Uterus (tissue), 4 donors: ENCODE measurements around the gene HIPK2. TPM values are rescaled to one million over a fixed set of nuclear protein-coding genes. Genes with fewer than 3 reads are reported as not detected.

ENCODE experiments used
- DNase-seq, 2 donors: peaks; one replicate each; pipeline ENCODE4 v3.0.0-alpha.2; 2019 to 2020
- H3K27ac ChIP-seq, 2 donors: fragments of 200-600 bp; sonication (generic); 1 replicate in 1 of 2; 2 replicates in 1 of 2; pipeline ENCODE4 v1.5.1; 2016 to 2018
- H3K27me3 ChIP-seq, 2 donors: fragments of 200-600 bp; sonication (generic); one replicate each; pipeline ENCODE4 v1.5.1; 2018 to 2019; ENCODE audit warnings: control low read depth in 1 of 2
- H3K36me3 ChIP-seq, 2 donors: fragments of 200-600 bp; sonication (generic); one replicate each; pipeline ENCODE4 v1.5.1; 2019; ENCODE audit warnings: control low read depth in 1 of 2
- H3K4me1 ChIP-seq, 2 donors: fragments of 200-600 bp; sonication (generic); one replicate each; pipeline ENCODE4 v1.5.1; 2018 to 2019; ENCODE audit warnings: control low read depth in 1 of 2
- H3K4me3 ChIP-seq, 2 donors: fragments of 200-600 bp; sonication (generic); 1 replicate in 1 of 2; 2 replicates in 1 of 2; pipeline ENCODE4 v1.5.1; 2018 to 2019; ENCODE audit warnings: mild to moderate bottlenecking in 1 of 2
- H3K9me3 ChIP-seq, 2 donors: fragments of 200-600 bp; sonication (generic); one replicate each; pipeline ENCODE4 v1.5.1; 2019; ENCODE audit warnings: control low read depth in 1 of 2
- POLR2A ChIP-seq, 2 donors: fragments of 450-650 bp; IDR thresholded peaks; one replicate each; pipeline ENCODE4 v1.6.1; 2016; ENCODE audit warnings: antibody characterized with exemption in 2 of 2, mild to moderate bottlenecking in 1 of 2, moderate library complexity in 1 of 2
- intact Hi-C: fragments of 100-400 bp; cut with DNase I; formaldehyde crosslinking; loops from one replicate; pipeline ENCODE4 v1.15.1; 2023; ENCODE audit warnings: low total_unique reads
- total RNA-seq, 4 donors: library from RNA; depleted of rRNA in 3 of 4; stranded (reverse); fragments of >200 nt in 3 of 4; gene quantifications; one replicate each; pipeline versions ENCODE4 v1.1.0 to v1.2.4, GENCODE V29; 2014 to 2023
- TF ChIP-seq, protein P1 (sequence below), 4 experiments: fragments of 200-600 bp in 2 of 4; fragments of 450-650 bp in 2 of 4; sonication (generic) in 2 of 4; IDR thresholded peaks; one replicate each; pipeline ENCODE4 v1.5.1; 2016 to 2019; ENCODE audit warnings: antibody characterized with exemption in 4 of 4, mild to moderate bottlenecking in 2 of 4, moderate library complexity in 1 of 4
- donor health status: DM: yes; HTN: yes; CAD: no.

HIPK2 gene
- total RNA-seq, 4 donors from 2014 or later = 9.4 to 65.8 (median 19.2) TPM

DNA sequence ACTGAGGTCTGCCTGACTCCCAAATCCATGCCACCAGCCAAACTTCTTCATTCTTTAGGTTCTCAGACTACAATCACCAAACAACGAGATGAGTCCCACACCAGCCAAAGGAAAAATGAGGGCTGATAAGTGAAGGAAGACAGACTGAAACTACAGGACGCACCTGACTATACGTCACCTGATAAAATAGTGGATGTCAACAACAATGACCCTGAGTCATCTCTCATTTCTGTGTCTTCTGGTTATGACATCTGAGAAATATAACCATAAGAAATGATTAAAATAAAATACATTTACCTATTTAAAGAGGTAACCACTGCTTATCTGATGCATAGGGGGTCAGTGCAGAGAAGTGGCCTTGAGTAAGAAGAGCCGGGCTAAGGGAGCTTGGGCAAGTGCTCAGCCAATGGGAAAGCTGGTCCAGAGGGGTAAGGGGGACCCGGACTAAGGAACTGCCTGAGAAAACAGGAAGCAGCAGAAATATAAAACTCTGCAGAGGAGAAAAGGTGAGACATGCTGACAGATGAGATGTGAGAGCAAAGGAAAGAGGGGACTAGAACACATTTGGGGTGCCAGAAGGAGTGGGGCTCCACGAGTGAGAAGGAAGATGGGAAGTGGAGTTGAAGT lies 51.8 kb downstream of the HIPK2 start:
- TF ChIP-seq, protein P1, sequence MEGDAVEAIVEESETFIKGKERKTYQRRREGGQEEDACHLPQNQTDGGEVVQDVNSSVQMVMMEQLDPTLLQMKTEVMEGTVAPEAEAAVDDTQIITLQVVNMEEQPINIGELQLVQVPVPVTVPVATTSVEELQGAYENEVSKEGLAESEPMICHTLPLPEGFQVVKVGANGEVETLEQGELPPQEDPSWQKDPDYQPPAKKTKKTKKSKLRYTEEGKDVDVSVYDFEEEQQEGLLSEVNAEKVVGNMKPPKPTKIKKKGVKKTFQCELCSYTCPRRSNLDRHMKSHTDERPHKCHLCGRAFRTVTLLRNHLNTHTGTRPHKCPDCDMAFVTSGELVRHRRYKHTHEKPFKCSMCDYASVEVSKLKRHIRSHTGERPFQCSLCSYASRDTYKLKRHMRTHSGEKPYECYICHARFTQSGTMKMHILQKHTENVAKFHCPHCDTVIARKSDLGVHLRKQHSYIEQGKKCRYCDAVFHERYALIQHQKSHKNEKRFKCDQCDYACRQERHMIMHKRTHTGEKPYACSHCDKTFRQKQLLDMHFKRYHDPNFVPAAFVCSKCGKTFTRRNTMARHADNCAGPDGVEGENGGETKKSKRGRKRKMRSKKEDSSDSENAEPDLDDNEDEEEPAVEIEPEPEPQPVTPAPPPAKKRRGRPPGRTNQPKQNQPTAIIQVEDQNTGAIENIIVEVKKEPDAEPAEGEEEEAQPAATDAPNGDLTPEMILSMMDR (IDR thresholded peaks at IDR 0.05) = no peak
- TF ChIP-seq POLR2A (IDR thresholded peaks at IDR 0.05) = no peak

DNA sequence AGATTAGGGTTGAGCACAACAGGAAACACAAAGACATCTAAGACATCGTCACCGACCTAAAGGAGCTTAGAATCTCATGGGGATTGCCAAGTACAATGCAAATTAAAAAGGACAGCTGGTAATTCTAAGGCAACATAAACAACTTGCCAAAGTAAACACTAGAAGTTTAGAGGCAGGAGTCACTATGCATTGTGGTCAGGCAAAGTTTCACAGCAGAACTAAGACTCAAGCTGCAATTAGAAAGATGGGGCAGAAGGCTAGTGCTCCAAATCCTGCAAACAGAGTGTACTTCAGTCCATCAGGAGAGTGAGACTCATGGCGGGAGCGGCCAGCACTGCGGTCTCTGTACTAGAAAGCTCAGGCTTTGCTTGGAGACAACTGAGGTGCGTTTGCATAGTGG lies 52.7 kb downstream of the HIPK2 start:
- no peaks in the 10 kb centered on the region for H3K36me3 ChIP-seq
- H3K4me3 ChIP-seq = no peak overlapping the region
- no peak overlapping the region for H3K27ac ChIP-seq
- no peaks in the 10 kb centered on the region for H3K9me3 ChIP-seq
- no peak for DNase-seq
- H3K4me1 ChIP-seq = peaks cover 5% of the 10 kb centered on the region in 2 donors
- TF ChIP-seq POLR2A (IDR thresholded peaks at IDR 0.05) = no peak
- TF ChIP-seq, protein P1 (IDR thresholded peaks at IDR 0.05) = no peak
- no peaks in the 10 kb centered on the region for H3K27me3 ChIP-seq
- intact Hi-C loops = no loop called here

More for the DNA sequence above, 51.8 kb downstream of the HIPK2 start:
- no peak for DNase-seq
- peaks cover 5% of the 10 kb centered on the region in 2 donors for H3K4me1 ChIP-seq
- no peaks in the 10 kb centered on the region for H3K9me3 ChIP-seq
- no peaks in the 10 kb centered on the region for H3K27me3 ChIP-seq
- H3K27ac ChIP-seq = peak overlapping the region in 1 of 2 donors; percentile 52
- intact Hi-C loops = no loop called here
- H3K4me3 ChIP-seq = no peak overlapping the region
- H3K36me3 ChIP-seq = no peaks in the 10 kb centered on the region

DNA sequence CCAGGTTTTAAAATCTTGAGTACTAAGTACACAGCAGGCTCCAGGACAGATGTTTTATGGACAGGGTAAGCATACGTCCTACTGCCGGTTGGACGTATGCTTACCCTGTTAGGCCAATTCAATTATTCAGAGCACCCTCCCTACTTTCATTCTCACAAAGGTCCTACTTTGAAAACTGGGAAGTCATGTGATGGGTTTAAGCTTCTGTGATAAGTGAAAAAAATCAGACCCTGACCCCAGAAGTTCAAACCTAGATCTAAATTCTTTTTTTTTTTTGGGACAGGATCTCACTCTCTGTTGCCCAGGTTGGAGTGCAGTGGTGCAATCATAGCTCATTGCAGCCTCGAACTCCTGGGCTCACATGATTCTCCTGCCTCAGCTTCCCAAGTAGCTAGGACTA lies 55.2 kb downstream of the HIPK2 start:
- Histone ChIP-seq H3K27me3 (no peaks in the 10 kb centered on the region), H3K4me3 (no peak overlapping the region), H3K27ac (peak overlapping the region in 1 of 2 donors; percentile 62), H3K4me1 (peaks cover 5% of the 10 kb centered on the region in 2 donors), H3K36me3 (no peaks in the 10 kb centered on the region), H3K9me3 (no peaks in the 10 kb centered on the region)
- DNase-seq = no peak
- no peak for TF ChIP-seq POLR2A (IDR thresholded peaks at IDR 0.05)
- TF ChIP-seq, protein P1 (IDR thresholded peaks at IDR 0.05) = no peak
- intact Hi-C loops = no loop called here

DNA sequence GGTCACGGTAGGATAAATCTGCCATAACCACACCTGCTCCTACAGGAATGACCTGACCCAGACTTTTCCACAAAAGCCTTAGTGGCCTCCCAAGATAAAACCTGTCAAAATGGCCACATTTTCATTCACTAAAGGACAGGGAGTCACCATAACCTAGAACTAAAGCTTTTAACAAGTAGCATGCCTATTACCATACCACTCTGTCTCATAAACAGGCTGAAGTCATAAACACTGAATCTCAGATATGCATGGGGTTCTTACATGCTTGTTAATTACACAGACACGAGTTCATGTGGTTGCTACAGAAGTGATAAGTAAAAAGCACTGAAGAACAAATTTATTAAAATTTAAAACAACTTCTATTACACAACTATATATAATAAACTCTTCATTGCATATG lies 56.0 kb downstream of the HIPK2 start:
- TF ChIP-seq, protein P1 (IDR thresholded peaks at IDR 0.05) = no peak
- no peak for TF ChIP-seq POLR2A (IDR thresholded peaks at IDR 0.05)
- H3K27ac ChIP-seq = peak overlapping the region; percentile 34 to 62

DNA sequence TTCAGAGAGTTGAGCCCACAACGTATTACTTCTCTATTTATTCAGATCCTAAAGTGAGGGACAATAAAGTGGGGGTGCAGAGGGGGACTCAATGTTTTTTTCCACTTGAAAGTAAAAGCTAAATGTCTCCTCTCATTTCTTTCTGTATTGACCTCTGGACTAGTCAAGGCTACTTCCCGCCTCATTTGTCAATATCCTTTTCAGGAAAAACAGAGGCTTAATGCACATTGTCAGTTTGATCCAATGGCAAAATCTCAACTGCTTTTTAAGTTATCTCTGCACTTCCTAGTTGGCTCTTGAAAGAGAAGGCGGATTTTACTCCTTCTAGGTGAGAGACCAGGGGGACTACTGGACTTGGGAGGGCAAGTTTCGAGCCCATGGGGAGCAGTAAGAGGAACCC lies 56.4 kb downstream of the HIPK2 start:
- no peak for TF ChIP-seq POLR2A (IDR thresholded peaks at IDR 0.05)
- TF ChIP-seq, protein P1 (IDR thresholded peaks at IDR 0.05) = no peak
- intact Hi-C loops = no loop called here
- no peaks in the 10 kb centered on the region for H3K9me3 ChIP-seq
- no peaks in the 10 kb centered on the region for H3K36me3 ChIP-seq
- peaks cover 5% of the 10 kb centered on the region in 2 donors for H3K4me1 ChIP-seq
- no peak overlapping the region for H3K4me3 ChIP-seq
- H3K27me3 ChIP-seq = no peaks in the 10 kb centered on the region
- DNase-seq = no peak
- peak overlapping the region; percentile 34 to 62 for H3K27ac ChIP-seq

More for the DNA sequence above, 56.0 kb downstream of the HIPK2 start:
- Histone ChIP-seq H3K9me3 (no peaks in the 10 kb centered on the region), H3K27me3 (no peaks in the 10 kb centered on the region), H3K4me3 (no peak overlapping the region), H3K4me1 (peaks cover 5% of the 10 kb centered on the region in 2 donors), H3K36me3 (no peaks in the 10 kb centered on the region)
- intact Hi-C loops = no loop called here
- no peak for DNase-seq
